Kidney epithelial cell (primary cell): ENCODE measurements around the gene TUBGCP3. TPM values are rescaled to one million over a fixed set of nuclear protein-coding genes. Genes with fewer than 3 reads are reported as not detected.

Source experiments
- DNase-seq: peaks from one replicate; pipeline ENCODE4 v3.0.0-alpha.2; 2010; ENCODE audit warnings: low read depth
- H3K27me3 ChIP-seq: 2 replicates; pipeline ENCODE4 v1.6.0; 2011; ENCODE audit warnings: low read length; ENCODE audit not compliant: control insufficient read depth, insufficient read depth
- H3K36me3 ChIP-seq: 2 replicates; pipeline ENCODE4 v1.5.1; 2011; ENCODE audit warnings: low read length; ENCODE audit not compliant: control insufficient read depth, insufficient read depth
- H3K4me3 ChIP-seq: 2 replicates; pipeline ENCODE4 v1.5.1; 2011; ENCODE audit warnings: low read depth, mild to moderate bottlenecking, control low read depth, low read length
- total RNA-seq: library from RNA; depleted of rRNA; stranded (reverse); fragments of >200 nt; gene quantifications from 2 replicates; pipeline ENCODE4 v1.2.3, GENCODE V29; 2015
- TF ChIP-seq, protein P1 (sequence below): IDR thresholded peaks from 2 replicates; pipeline ENCODE4 v1.5.1; 2011; ENCODE audit warnings: mild to moderate bottlenecking, moderate library complexity, low read length, control low read depth, inconsistent platforms; ENCODE audit not compliant: insufficient read depth, poor library complexity, severe bottlenecking

TUBGCP3 gene
- total RNA-seq, 1 donor from 2014 or later, result 18.0 TPM

- no peaks in the 10 kb centered on the region for H3K36me3 ChIP-seq
- DNase-seq, result no peak
- no peak overlapping the region for H3K4me3 ChIP-seq
- H3K27me3 ChIP-seq, result peaks cover under 1% of the 10 kb centered on the region
- TF ChIP-seq, protein P1, sequence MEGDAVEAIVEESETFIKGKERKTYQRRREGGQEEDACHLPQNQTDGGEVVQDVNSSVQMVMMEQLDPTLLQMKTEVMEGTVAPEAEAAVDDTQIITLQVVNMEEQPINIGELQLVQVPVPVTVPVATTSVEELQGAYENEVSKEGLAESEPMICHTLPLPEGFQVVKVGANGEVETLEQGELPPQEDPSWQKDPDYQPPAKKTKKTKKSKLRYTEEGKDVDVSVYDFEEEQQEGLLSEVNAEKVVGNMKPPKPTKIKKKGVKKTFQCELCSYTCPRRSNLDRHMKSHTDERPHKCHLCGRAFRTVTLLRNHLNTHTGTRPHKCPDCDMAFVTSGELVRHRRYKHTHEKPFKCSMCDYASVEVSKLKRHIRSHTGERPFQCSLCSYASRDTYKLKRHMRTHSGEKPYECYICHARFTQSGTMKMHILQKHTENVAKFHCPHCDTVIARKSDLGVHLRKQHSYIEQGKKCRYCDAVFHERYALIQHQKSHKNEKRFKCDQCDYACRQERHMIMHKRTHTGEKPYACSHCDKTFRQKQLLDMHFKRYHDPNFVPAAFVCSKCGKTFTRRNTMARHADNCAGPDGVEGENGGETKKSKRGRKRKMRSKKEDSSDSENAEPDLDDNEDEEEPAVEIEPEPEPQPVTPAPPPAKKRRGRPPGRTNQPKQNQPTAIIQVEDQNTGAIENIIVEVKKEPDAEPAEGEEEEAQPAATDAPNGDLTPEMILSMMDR, result no peak
Observed at GRCh38 chr13:112596235-112596634, 8.3 kb upstream of the TUBGCP3 start.

- DNase-seq, result no peak
- H3K4me3 ChIP-seq, result no peak overlapping the region
- TF ChIP-seq, protein P1, result no peak
- H3K36me3 ChIP-seq, result no peaks in the 10 kb centered on the region
- H3K27me3 ChIP-seq, result no peaks in the 10 kb centered on the region
Observed at GRCh38 chr13:112592647-112593046, 4.7 kb upstream of the TUBGCP3 start.

DNA sequence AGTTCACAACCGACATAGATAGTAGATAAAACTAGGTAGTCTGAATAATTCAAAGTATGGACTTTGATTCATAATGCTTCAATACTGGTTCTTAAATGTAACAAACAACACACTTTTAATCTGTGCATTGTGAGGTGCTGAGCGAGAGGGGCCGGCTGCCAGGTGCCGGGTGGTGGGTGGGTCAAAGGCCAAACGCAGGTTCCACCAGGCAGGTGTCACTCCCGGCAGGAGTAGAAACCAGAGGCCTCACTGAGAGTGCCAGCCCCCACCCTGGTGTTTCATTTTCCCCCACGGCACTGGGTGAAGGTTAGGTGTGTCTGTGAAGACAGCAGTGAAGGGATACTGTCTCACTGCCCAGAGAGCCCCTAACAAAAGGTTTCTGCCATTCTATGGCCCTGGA, 4.2 kb upstream of the TUBGCP3 start:
- no peak overlapping the region for H3K4me3 ChIP-seq
- TF ChIP-seq, protein P1, result no peak

GRCh38 chr13:112588490-112589297, 741 bp upstream of the TUBGCP3 start:
- no peaks in the 10 kb centered on the region for H3K27me3 ChIP-seq
- DNase-seq, result no peak
- TF ChIP-seq, protein P1, result no peak
- H3K36me3 ChIP-seq, result no peaks in the 10 kb centered on the region
- H3K4me3 ChIP-seq, result peak overlapping the region; percentile 93

More for the DNA sequence above, 4.2 kb upstream of the TUBGCP3 start:
- Histone ChIP-seq H3K27me3 (no peaks in the 10 kb centered on the region), H3K36me3 (no peaks in the 10 kb centered on the region)
- no peak for DNase-seq

DNA sequence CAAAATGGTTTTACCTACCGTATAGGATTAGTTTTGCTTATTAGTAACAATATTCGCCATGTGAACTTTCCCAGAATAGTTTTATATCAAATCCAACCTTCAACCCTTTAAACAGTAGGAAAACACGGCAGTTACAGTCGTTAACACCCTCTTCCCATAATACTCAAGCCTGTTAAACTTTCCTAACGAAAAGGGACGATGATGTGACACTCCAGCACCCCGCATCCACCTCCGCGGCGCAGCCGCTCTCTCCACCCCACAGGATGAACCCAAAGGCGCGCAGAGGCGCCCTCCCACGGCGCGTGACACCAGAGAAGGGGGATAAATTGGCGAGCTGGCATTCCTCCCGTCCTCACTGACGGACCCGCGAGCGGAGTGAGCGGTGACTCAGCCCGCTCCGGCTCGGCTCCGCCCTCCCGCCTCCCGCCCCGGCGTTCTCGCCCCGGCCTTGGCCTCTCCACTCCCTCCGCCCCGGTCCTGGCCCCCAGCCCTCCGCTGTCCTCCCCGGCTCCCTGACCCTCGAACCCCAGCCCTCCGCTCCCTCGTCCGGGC, 665 bp downstream of the TUBGCP3 start:
- no peaks in the 10 kb centered on the region for H3K27me3 ChIP-seq
- H3K36me3 ChIP-seq, result no peaks in the 10 kb centered on the region
- H3K4me3 ChIP-seq, result peak overlapping the region; percentile 93
- DNase-seq, result peak; percentile 43
- TF ChIP-seq, protein P1, result peak; percentile 5
